Activated T-cell treated with anti-CD3 and anti-CD28 coated beads for 1 hour (primary cell): ENCODE measurements around the gene TSC22D4.

ENCODE experiments used
- DNase-seq: peaks from one replicate; pipeline ENCODE4 v3.0.0-alpha.2; 2020; ENCODE audit warnings: low read depth

Gene TSC22D4

DNA sequence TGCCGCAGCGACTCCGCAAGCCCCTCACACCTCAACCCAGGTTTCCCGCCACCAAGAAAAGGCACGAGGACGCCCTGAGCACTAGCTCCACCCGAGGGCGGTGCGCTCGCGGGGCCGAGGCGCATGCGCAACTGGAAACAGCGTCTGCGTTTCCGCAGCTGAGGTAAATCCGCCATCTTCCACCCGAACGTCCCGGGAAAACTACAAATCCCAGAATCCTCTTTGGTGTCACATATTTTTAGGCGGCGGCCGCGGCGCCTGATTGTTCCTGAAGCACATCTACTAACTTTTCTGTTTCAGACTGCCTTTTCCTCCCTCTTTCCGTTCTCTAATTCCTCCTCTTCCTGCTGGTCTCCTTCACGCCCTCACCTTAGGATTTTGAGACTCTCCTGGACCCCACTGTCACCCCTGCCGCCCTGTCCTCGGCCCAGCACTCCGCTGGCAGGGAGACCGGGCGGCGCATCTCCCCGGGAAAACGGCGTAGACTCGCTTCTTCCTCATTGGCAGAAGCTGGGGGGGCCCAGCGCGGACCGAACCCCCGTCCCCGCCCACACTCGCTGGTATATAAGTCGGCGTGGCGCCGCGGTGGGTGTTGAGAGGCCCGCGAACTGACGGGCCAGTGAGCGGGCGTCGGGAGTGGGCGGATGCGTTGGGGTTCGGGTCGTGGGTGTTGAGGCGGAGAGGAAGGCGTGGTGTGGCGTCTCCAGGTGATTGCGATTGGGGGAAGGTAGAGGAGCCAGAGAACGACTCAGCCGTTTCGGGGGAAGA lies 50.6 kb downstream of the TSC22D4 start, which contains the start of gene ZCWPW1:
ZCWPW1 (minus strand) TSS at position 505 of the 768 bp plus-strand sequence. CDS start 8,054 bp downstream, outside the sequence.
- peak; percentile 97 for DNase-seq

GRCh38 chr7:100427762-100428198 lies 51.2 kb downstream of the TSC22D4 start:
- no peak for DNase-seq

GRCh38 chr7:100426516-100426915 lies 52.5 kb downstream of the TSC22D4 start:
- no peak for DNase-seq

- DNase-seq: no peak
These were observed 53.7 kb downstream of the TSC22D4 start for GRCh38 chr7:100425347-100425746.

DNA sequence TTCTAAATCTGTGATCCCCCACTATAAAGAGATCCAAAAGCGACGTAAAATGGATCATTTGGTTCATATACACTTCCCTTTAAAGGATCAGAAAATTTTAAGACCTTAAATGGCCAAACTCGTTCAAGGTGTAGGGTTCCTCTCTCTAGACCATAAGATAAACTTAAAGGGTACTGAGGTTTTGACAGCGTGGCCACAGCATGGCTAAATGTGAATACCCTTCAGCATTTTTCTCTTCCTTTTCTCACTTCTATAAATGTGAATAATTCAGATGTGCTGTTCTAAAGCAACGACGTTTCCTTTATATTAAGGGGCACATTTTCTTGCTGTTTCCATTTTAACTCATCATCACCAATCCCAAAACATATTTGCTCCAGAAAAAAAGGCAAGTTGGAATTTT lies 55.7 kb downstream of the TSC22D4 start:
- no peak for DNase-seq

GRCh38 chr7:100419660-100420226 lies 59.3 kb downstream of the TSC22D4 start:
- DNase-seq: no peak

- DNase-seq: no peak
These were observed 59.9 kb downstream of the TSC22D4 start for GRCh38 chr7:100418930-100419659.
